ENCODE results near the gene HACD1.

Gene HACD1

DNA sequence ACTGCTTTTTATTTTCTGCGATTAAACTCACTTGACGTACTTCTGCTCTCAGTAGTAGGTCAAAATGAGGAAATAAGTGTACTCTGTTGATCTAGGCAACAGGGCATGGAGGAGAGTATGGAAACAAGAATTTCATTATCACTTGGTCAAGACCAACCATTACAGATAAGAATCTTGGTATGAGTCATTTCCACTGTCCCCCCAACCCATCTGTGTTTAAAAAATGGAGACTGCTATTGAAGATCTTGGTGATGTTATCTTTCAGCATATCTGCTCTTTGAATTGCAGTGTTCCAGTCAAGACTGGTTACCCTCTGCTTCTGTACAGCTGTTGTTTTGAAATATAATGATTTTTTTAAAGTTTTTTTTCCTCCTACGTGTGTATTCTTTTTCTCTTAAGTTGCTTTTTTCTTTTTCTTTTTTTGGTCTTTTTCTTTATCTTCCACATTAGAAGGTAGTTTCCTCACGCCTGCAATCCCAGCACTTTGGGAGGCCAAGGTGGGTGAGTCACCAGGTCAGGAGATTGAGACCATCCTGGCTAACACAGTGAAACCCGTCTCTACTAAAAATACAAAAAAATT lies 38.5 kb upstream of the HACD1 start:
- peaks cover 23 to 72% (median 60%) of the 10 kb centered on the region in 11 experiments for H3K36me3 ChIP-seq
- TF ChIP-seq Cebpa-rat (IDR thresholded peaks at IDR 0.05), result no peak
- peaks cover 0 to 9% (median 0%) of the 10 kb centered on the region in 10 experiments; a peak in 2 of 20 replicates for H3K4me1 ChIP-seq
- no peak overlapping the region for H3K9ac ChIP-seq
- H3K4me2 ChIP-seq, result no peak overlapping the region
- no peak overlapping the region for H3K4me3 ChIP-seq
- H3K9me3 ChIP-seq (replicated peaks in 1 of 11), result peaks cover 27 to 79% (median 63%) of the 10 kb centered on the region in 11 experiments
- H3K27me3 ChIP-seq, result no peaks in the 10 kb centered on the region
- H3K27ac ChIP-seq, result no peak overlapping the region
- H4K20me1 ChIP-seq, result peaks cover 0 to 80% (median 30%) of the 10 kb centered on the region in 11 experiments; a peak in 12 of 22 replicates

GRCh38 chr10:17655009-17655408 lies 37.8 kb upstream of the HACD1 start:
- Histone ChIP-seq H3K27ac (no peak overlapping the region), H3K4me1 (peaks cover 0 to 9% (median 0%) of the 10 kb centered on the region in 10 experiments; a peak in 2 of 20 replicates)

GRCh38 chr10:17652585-17652984 lies 35.4 kb upstream of the HACD1 start:
- Histone ChIP-seq H4K20me1 (peaks cover 4 to 74% (median 14%) of the 10 kb centered on the region in 11 experiments; a peak in 12 of 22 replicates), H3K36me3 (peaks cover 24 to 92% (median 83%) of the 10 kb centered on the region in 11 experiments), H3K9ac (no peak overlapping the region), H3K27ac (no peak overlapping the region), H3K4me1 (peaks cover 0 to 17% (median 0%) of the 10 kb centered on the region in 10 experiments; a peak in 5 of 20 replicates), H3K27me3 (no peaks in the 10 kb centered on the region), H3K4me3 (no peak overlapping the region), H3K4me2 (no peak overlapping the region), H3K9me3 (replicated peaks in 1 of 11) (peaks cover 30 to 97% (median 86%) of the 10 kb centered on the region in 11 experiments)
- TF ChIP-seq Cebpa-rat (IDR thresholded peaks at IDR 0.05), result no peak

More at GRCh38 chr10:17655009-17655408, 37.8 kb upstream of the HACD1 start:
- H3K4me2 ChIP-seq, result no peak overlapping the region
- H3K9me3 ChIP-seq (replicated peaks in 1 of 11), result peaks cover 30 to 86% (median 70%) of the 10 kb centered on the region in 11 experiments
- peaks cover 0 to 79% (median 30%) of the 10 kb centered on the region in 11 experiments; a peak in 12 of 22 replicates for H4K20me1 ChIP-seq
- peaks cover 20 to 72% (median 61%) of the 10 kb centered on the region in 11 experiments for H3K36me3 ChIP-seq
- no peak overlapping the region for H3K4me3 ChIP-seq
- TF ChIP-seq Cebpa-rat (IDR thresholded peaks at IDR 0.05), result no peak
- no peak overlapping the region for H3K9ac ChIP-seq
- H3K27me3 ChIP-seq, result no peaks in the 10 kb centered on the region

GRCh38 chr10:17651896-17652295 lies 34.7 kb upstream of the HACD1 start:
- H3K36me3 ChIP-seq, result peaks cover 24 to 96% (median 82%) of the 10 kb centered on the region in 11 experiments
- no peaks in the 10 kb centered on the region for H3K27me3 ChIP-seq
- H3K27ac ChIP-seq, result no peak overlapping the region
- H3K4me2 ChIP-seq, result no peak overlapping the region
- H3K9ac ChIP-seq, result no peak overlapping the region
- H4K20me1 ChIP-seq, result peaks cover 3 to 74% (median 12%) of the 10 kb centered on the region in 11 experiments; a peak in 12 of 22 replicates
- no peak overlapping the region for H3K4me3 ChIP-seq
- no peak for TF ChIP-seq Cebpa-rat (IDR thresholded peaks at IDR 0.05)
- peaks cover 0 to 24% (median 0%) of the 10 kb centered on the region in 10 experiments; a peak in 6 of 20 replicates for H3K4me1 ChIP-seq
- H3K9me3 ChIP-seq (replicated peaks in 1 of 11), result peaks cover 24 to 92% (median 82%) of the 10 kb centered on the region in 11 experiments

DNA sequence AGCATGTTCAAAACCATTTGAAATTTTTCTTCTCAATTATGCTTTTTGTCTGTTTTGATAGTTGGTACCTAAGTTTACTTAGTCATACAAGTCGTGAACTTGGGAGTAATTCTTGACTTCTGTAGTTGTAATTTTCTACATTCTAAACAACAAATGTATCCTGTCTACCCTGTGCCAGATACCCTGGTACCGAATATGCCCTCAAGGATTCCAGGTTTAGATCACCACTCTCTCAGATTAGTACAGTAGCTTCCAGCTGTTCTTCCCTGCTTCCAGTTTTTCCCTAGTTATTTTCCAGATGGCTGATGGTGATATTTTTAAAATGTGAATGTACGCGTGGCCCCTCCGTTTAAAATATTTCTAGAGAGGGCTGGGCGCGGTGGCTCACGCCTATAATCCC lies 33.2 kb upstream of the HACD1 start:
- H3K27me3 ChIP-seq, result no peaks in the 10 kb centered on the region
- H4K20me1 ChIP-seq, result peaks cover 3 to 74% (median 13%) of the 10 kb centered on the region in 11 experiments; a peak in 11 of 22 replicates
- H3K9me3 ChIP-seq (replicated peaks in 1 of 11), result peaks cover 21 to 78% (median 68%) of the 10 kb centered on the region in 11 experiments
- H3K36me3 ChIP-seq, result peaks cover 24 to 83% (median 70%) of the 10 kb centered on the region in 11 experiments
- no peak for TF ChIP-seq Cebpa-rat (IDR thresholded peaks at IDR 0.05)
- H3K4me1 ChIP-seq, result peaks cover 10 to 36% (median 11%) of the 10 kb centered on the region in 10 experiments
- no peak overlapping the region for H3K27ac ChIP-seq
- no peak overlapping the region for H3K4me2 ChIP-seq
- H3K4me3 ChIP-seq, result no peak overlapping the region
- H3K9ac ChIP-seq, result no peak overlapping the region

DNA sequence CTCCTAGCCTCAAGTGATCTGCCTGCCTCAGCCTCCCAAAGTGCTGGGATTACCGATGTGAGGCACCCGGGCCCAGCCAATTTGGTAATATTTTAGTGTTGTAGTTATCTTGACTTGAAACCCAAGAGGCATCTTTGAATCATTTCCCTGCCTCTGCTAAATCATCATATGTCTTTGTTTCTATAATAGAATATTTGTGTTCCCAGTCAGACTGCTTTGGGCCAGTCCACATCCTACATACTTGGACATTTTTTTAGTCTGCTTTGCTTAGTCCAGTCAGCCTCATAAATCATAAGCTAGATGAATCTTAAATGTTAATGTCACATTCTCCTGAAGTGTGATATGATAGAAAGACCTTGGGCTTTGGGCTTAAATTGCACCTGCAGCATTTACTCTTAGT lies 32.7 kb upstream of the HACD1 start:
- H3K27me3 ChIP-seq, result no peaks in the 10 kb centered on the region
- no peak overlapping the region for H3K4me3 ChIP-seq
- H4K20me1 ChIP-seq, result peaks cover 3 to 74% (median 16%) of the 10 kb centered on the region in 11 experiments; a peak in 11 of 22 replicates
- peaks cover 15 to 36% (median 17%) of the 10 kb centered on the region in 10 experiments for H3K4me1 ChIP-seq
- H3K9me3 ChIP-seq (replicated peaks in 1 of 11), result peaks cover 21 to 73% (median 65%) of the 10 kb centered on the region in 11 experiments
- TF ChIP-seq Cebpa-rat (IDR thresholded peaks at IDR 0.05), result no peak
- peaks cover 24 to 79% (median 69%) of the 10 kb centered on the region in 11 experiments for H3K36me3 ChIP-seq
- no peak overlapping the region for H3K4me2 ChIP-seq
- no peak overlapping the region for H3K27ac ChIP-seq
- H3K9ac ChIP-seq, result no peak overlapping the region

GRCh38 chr10:17649052-17649451 lies 31.9 kb upstream of the HACD1 start:
- Histone ChIP-seq H3K27ac (no peak overlapping the region), H3K4me3 (no peak overlapping the region), H3K9ac (no peak overlapping the region), H3K4me2 (no peak overlapping the region), H4K20me1 (peaks cover 3 to 77% (median 16%) of the 10 kb centered on the region in 11 experiments; a peak in 11 of 22 replicates), H3K27me3 (no peaks in the 10 kb centered on the region), H3K36me3 (peaks cover 23 to 73% (median 67%) of the 10 kb centered on the region in 11 experiments), H3K4me1 (peaks cover 15 to 37% (median 18%) of the 10 kb centered on the region in 10 experiments), H3K9me3 (replicated peaks in 1 of 11) (peaks cover 21 to 66% (median 61%) of the 10 kb centered on the region in 11 experiments)
- no peak for TF ChIP-seq Cebpa-rat (IDR thresholded peaks at IDR 0.05)

DNA sequence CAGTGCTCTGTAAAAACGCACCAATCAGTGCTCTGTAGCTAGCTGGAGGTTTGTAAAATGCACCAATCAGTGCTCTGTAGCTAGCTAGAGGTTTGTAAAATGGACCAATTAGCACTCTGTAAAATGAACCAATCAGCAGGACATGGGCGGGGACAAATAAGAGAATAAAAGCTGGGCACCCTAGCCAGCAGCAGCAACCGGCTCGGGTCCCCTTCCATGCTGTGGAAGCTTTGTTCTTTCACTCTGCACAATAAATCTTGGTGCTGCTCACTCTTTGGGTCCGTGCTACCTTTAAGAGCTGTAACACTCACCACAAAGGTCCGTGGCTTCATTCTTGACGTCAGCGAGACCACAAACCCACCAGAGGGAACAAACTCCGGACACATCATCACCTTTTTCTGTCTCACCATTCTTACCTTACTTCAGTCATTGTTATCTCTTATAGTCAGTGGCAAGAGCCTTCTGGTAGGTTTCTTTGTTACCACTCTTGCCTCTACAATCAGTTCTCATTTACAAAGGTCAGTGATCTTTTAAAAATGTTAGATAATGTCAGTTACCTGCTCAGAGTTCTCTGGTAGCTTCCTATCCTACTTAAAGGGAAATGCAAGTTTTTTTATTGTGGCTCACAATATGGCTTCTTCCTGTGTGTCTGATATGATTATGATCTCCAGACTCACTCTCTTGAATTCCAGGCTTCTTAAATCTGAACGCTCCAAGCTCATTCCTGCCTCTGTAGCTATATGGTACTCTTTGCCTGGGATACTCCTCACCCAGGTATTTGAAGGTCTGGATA lies 31.3 kb upstream of the HACD1 start:
- Histone ChIP-seq H3K4me3 (no peak overlapping the region), H3K27me3 (no peaks in the 10 kb centered on the region), H3K36me3 (peaks cover 17 to 67% (median 61%) of the 10 kb centered on the region in 11 experiments), H3K4me1 (peaks cover 15 to 37% (median 18%) of the 10 kb centered on the region in 10 experiments), H3K9ac (no peak overlapping the region), H3K9me3 (replicated peaks in 1 of 11) (peaks cover 17 to 59% (median 54%) of the 10 kb centered on the region in 11 experiments), H3K4me2 (peak overlapping the region in 2 of 11 experiments; percentile 83 to 88; a peak in 2 of 22 replicates), H3K27ac (no peak overlapping the region), H4K20me1 (peaks cover 3 to 73% (median 16%) of the 10 kb centered on the region in 11 experiments; a peak in 10 of 22 replicates)
- TF ChIP-seq Cebpa-rat (IDR thresholded peaks at IDR 0.05), result no peak
